Gastrocnemius medialis (tissue), 4 donors: ENCODE data around the gene ATXN7L2.

Experiments used
- CTCF ChIP-seq, 5 experiments: fragments of 450-650 bp in 3 of 5; fragments of 200-600 bp in 2 of 5; sonication (generic) in 2 of 5; IDR thresholded peaks in 4 of 5; conservative IDR thresholded peaks in 1 of 5; 1 replicate in 4 of 5; 2 replicates in 1 of 5; pipeline ENCODE4 v1.5.1; 2016 to 2019; ENCODE audit warnings: antibody characterized with exemption in 5 of 5, mild to moderate bottlenecking in 3 of 5, moderate library complexity in 3 of 5
- POLR2A ChIP-seq, 2 donors: fragments of 450-650 bp; IDR thresholded peaks; one replicate each; pipeline ENCODE4 v1.6.1; 2017; ENCODE audit warnings: antibody characterized with exemption in 2 of 2, mild to moderate bottlenecking in 2 of 2, moderate library complexity in 2 of 2

GRCh38 chr1:109523706-109524105 lies 40.0 kb downstream of the ATXN7L2 start:
- TF ChIP-seq CTCF (IDR thresholded peaks at IDR 0.05 in 4 of 5, conservative IDR thresholded peaks at IDR 0.05 in 1 of 5) = no peak
- TF ChIP-seq POLR2A (IDR thresholded peaks at IDR 0.05) = no peak
